ENCODE data around the gene THBS4.

THBS4 gene

DNA sequence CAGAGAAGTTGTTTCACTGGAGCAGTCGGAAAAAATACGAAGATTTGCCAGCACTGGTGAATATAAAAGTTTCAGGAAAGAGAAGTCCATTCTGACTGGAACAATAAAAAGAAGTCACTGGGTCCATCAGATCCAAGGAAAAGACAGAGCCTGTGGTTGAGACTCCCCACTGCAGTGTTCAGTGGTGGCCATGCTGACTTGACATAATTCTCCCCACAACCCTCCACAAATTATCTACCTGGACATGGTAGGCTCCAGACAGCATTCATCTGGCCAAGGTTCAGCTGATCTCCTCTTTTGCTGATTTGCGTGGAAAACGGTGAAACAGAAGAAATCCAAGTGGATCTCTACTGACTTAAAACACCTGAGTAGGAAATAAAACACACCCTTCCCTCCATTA is 8.0 kb downstream of the THBS4 start:
- DNase-seq (ENCODE audit: low read depth in 2 of 2, low spot score in 1 of 2) = no peak

DNA sequence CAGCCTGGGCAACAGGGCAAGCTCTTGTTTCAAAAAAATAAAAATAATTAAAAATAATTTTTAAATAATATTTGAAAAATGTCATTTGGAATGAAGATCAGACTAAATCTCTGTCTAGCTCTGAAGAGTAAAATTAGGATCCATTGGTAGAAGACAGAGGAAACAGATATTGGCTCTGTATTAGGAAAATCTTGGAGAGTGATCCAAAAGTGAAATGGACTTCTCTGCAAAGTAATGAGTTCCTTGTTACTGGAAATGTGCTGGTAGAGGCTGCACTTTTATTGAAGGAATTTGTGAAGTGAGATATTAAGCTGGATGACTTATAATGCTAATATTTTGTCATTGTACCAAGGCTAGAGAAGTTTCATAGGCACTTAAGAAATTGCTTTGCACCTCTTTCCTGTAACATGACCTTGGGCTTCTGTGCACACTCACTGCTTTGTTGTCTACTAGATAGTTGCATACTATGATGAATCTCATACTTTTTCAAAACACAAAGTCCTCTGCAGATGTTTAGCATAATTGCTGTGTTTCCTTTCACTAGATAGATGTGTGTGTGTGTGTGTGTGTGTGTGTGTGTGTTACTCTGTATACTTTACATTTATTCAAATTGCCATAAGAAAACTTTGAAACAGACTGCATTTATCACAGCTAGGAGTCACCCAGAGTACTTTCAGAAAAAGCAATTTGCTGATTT is 13.1 kb downstream of the THBS4 start:
- no peak for DNase-seq (ENCODE audit: low read depth in 2 of 2, low spot score in 1 of 2)

DNA sequence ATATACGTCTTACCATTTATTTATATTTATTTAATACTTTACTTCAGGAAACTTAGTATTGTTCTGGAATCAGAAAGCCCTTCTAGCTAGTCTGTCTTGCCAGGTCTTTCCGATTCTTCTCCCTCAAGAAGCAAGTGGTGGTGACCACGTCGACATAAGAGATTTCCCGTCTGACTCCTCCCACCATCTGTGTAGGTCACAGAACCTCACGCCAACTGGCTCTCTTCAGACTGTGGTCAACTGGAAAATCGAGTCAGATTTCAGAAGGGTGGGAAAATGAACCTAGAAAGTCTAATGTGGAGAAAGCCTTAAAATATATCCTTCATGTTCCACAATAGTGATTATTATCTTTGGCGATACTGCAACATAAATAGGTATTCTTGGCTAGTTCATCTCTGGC is 17.3 kb downstream of the THBS4 start:
- DNase-seq (ENCODE audit: low read depth in 2 of 2, low spot score in 1 of 2) = no peak

DNA sequence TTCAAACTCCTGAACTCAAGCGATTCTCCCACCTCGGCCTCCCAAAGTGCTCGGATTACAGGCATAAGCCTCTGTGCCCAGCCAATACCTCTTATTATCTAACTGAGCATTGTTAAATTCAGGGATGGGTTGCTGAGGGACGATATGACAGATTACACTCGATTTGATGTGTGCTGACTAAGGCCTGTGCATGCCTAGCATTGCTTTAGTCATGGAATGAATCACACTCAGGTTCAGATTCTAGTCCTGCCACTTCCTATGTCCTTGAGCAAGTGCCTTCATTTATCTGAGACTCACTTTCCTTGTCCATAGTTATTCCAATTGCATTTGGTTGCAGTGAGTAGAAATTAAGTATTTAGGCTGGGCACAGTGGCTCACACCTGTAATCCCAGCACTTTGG is 19.5 kb downstream of the THBS4 start:
- no peak for DNase-seq (ENCODE audit: low read depth in 2 of 2, low spot score in 1 of 2)

DNA sequence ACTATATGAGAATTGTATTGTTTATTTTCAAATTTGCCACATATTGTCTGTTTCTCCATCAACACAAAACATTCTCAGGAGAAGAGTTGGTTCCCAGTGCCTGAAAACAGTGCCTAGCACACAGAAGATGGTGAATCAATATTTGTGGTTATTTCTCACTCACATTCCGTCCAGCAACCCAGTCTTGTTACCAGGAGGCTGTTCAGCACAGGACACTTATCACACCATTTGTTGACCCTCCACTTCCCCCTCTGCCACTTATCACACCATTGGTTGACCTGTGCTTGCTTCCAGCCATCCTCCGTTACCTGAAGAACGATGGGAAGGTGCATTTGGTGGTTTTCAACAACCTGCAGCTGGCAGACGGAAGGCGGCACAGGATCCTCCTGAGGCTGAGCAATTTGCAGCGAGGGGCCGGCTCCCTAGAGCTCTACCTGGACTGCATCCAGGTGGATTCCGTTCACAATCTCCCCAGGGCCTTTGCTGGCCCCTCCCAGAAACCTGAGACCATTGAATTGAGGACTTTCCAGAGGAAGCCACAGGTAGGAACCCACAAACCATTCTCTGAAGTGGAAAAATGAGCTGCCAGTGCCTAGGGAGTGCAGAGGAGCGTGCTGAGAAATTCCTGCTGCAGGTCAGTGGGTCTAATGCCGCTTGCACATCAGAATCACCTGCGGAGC is 20.5 kb downstream of the THBS4 start:
- no peak for DNase-seq (ENCODE audit: low read depth in 2 of 2, low spot score in 1 of 2)

DNA sequence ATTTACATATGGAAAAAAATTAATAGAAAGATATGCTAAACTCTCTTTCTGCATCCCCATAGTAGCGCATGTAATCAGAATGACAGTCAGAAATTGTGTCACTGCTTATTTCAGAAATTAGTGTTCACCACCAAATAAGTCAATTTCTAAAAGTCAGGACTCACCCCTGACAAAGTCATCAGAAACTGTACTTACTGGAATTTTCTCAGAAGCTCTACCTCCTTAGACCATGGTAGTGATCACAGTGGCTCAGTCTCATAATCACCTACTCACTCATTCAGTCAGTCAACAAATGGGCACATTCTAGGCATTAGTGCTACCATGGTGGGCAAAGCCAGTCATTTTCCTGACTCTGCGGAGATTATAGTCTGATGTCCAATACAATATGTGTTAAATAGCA is 22.0 kb downstream of the THBS4 start:
- DNase-seq (ENCODE audit: low read depth in 2 of 2, low spot score in 1 of 2) = no peak

DNA sequence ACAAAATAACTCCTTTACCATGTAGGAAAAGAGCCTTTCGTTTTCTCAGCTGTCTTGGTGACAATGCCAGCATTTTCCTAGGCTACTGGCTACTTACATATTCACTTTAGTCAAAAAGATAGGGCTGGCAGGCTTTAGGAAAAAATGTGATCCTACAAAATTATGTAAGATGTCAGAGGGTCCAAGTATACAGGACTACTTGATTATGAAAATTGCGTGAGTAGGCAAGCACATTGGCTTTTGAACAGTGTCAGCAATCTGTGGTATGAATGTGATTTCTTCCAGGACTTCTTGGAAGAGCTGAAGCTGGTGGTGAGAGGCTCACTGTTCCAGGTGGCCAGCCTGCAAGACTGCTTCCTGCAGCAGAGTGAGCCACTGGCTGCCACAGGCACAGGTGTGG is 22.8 kb downstream of the THBS4 start:
- DNase-seq (ENCODE audit: low read depth in 2 of 2, low spot score in 1 of 2) = no peak

DNA sequence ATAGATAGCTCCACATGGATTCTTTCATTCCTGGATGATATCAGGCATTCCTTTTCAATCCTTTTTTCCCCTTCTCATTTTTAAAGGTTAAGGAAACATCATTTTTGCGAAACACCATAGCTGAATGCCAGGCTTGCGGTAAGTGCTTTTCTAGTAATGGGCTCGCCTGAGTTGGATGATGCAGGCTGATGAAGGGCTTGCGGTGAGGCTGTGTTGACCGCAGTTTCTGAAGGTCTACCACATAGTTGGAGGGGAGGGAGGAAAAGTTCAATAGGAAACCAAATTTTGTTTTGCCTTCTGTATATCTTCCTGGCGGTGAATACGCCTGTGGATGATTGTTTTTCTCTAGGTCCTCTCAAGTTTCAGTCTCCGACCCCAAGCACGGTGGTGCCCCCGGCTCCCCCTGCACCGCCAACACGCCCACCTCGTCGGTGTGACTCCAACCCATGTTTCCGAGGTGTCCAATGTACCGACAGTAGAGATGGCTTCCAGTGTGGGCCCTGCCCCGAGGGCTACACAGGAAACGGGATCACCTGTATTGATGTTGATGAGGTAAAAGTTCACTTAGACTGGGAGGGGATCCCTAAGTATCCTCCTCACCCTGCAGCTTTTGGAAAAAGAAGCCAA is 24.3 kb downstream of the THBS4 start:
- DNase-seq (ENCODE audit: low read depth in 2 of 2, low spot score in 1 of 2) = no peak

DNA sequence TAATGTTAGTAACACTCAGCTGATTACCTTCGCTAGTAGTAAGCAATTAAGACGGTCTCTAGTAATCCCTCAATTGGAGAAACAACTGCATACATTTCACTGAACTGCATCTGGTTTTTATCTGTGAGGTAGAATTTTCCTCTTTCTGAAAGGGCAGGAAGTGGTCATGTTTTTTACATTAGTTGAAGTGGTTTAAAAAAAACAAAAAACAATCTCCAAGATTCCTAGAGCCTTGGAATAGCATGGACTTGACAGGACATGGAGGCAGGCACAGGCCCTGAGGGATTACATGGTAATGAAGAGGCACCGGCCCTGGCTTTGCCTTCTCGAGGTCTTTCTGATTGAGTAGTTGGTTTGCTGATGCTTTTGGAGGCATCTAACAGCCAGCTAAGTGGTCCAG is 25.8 kb downstream of the THBS4 start:
- no peak for DNase-seq (ENCODE audit: low read depth in 2 of 2, low spot score in 1 of 2)

DNA sequence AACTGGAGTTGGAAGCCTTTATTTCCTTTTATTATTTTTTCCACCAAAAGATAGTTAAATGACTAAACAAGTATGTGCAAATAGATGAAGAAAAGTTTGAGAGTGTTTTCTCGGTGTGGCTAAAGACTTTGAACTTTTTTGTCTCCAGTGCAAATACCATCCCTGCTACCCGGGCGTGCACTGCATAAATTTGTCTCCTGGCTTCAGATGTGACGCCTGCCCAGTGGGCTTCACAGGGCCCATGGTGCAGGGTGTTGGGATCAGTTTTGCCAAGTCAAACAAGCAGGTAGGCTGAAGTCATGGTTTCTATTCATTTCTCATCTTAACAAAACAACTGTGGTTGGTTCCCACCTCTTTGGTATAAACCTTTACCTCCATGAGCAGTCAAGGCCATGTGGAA is 26.4 kb downstream of the THBS4 start:
- DNase-seq (ENCODE audit: low read depth in 2 of 2, low spot score in 1 of 2) = no peak

DNA sequence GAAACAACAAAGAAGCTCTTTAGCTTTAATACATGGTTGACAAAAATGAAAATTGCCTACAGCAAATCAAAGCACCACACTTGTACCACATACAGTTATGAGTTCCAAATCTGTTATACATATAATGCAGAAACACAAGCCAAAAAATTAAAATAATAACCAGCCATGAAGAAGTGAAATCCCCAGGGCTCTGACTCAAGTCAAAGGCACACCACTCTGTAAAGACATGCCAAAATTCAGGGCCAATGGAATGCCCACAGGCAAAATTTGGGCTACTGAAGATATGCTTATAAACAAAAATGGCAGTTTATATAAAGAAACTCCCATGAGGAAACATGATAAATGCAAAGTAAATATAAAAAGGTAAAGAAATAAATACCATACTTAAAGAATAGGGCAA is 29.0 kb downstream of the THBS4 start:
- DNase-seq (ENCODE audit: low read depth in 2 of 2, low spot score in 1 of 2) = no peak

DNA sequence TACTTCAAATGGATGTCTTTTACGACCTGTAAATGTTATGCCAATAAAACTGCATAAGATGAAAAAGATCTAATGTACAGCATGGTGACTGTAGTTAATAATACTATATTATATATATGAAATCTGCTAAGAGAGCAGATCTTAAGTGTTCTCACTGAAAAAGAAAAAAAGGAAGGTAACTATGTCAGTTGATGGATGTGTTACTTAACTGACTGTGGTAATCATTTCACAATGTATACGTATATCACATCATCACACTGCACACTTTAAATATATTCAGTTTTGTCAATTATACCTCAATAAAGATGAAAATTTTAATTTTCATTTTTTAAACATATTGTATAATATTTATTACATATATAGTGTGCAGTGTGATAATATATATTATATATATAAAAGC is 31.9 kb downstream of the THBS4 start:
- no peak for DNase-seq (ENCODE audit: low read depth in 2 of 2, low spot score in 1 of 2)

DNA sequence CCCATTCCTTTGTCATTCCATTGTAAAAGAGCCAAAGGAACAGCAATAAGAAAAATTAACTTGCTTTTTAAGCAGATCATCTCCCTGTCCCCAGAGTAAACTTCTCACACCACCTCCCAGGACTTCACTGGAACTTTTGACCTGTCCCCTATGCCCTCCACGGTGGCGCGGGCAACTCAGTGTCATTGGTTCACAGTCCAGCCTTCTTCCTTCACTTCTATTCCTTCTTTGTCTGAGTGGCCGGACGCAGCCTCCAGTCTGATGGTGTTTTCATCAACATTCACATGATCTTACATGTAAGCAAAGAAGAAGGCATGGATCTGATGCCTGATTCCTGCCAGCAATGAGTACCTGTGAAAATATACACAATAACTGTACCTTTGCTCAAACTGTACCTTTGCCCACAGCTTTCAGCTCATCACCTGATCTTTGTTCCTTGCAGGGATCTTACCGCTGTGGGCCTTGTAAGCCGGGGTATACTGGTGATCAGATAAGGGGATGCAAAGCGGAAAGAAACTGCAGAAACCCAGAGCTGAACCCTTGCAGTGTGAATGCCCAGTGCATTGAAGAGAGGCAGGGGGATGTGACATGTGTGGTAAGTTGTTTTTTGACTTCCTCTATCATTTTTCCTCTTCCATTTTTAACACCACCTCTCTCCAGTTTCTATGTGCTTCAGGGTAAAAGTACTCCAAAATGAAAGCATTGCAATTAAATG is 32.5 kb downstream of the THBS4 start:
- DNase-seq (ENCODE audit: low read depth in 2 of 2, low spot score in 1 of 2) = no peak

DNA sequence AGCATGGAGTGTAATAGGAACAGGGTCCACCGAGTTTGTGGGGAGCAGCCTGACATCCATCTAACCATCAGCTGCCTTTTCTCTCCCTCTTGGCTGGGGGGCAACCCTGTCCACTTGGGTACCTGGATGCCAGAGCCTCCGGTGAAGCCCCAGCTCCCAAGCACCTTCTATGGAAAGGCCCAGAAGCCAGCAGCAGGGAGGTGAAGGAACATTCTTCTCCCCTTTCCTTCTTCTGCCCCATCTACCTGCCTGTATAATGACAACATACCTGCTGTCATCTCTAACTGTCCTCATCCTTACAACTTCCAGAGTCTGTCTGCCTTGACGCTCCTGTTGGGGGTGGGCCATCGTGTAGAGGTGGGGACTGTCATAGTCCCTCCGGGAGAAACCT is 33.1 kb downstream of the THBS4 start:
- DNase-seq (ENCODE audit: low read depth in 2 of 2, low spot score in 1 of 2) = no peak

DNA sequence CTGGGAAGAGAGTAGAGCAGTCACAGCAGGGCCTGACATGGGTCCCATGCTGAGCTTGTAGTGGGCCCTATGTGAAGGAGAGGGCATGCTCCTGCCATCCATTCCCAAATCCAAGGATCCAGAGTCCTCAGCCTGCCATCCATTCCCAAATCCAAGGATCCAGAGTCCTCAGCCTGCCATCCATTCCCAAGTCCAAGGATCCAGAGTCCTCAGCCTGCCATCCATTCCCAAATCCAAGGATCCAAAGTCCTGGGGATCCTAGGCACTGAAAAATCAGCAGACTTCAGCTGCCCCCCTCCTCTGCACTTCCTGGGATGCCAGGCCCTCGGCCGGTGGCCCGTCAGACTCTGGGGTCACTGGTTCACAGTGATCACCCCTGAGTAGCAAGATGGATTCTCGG is 33.6 kb downstream of the THBS4 start:
- DNase-seq (ENCODE audit: low read depth in 2 of 2, low spot score in 1 of 2) = no peak

DNA sequence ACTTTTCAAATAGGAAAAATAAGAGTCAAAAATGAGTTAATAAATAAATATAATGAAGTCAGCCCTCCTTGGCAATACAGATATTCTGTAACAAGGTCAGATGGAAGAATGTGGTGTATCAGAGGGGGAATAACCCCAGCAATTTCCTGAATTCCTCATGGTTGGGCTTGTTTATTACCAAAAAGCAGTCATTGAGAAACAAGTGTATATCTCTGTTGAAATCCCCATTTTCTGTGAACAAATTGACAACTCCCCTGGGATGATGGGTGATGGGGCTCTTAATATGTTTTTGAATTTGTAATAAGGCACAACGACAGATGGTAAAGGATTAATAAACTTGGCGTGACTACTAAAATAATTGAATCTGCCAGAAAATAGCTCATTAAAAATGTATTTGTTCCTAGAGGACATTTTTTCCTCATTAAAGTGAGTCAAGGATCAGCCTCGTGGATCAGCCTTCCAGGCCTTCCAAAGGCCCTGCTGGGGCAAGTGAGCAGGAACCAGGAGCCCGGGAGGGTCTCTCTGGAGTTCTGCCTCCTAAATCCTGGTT is 34.2 kb downstream of the THBS4 start:
- no peak for DNase-seq (ENCODE audit: low read depth in 2 of 2, low spot score in 1 of 2)

DNA sequence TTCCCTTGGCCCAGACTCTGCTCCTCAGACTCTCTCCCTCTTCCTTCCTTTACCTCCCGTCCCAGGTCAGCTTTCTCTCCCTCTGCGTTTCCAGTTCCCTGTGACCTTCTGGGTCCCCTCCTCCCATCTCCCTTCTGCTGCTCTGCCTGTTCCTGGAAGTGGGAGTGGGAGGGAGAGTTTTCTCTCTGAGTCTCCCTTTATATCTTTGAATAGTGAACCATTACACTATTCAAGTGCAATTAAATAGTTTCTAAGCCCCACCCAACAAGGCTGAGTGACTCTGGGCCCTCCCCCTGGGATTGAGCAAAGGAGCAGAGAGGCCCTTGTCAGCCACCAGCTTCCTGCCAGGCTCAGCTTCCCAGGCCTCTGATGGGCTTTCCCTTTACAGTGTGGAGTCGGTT is 34.8 kb downstream of the THBS4 start:
- no peak for DNase-seq (ENCODE audit: low read depth in 2 of 2, low spot score in 1 of 2)

DNA sequence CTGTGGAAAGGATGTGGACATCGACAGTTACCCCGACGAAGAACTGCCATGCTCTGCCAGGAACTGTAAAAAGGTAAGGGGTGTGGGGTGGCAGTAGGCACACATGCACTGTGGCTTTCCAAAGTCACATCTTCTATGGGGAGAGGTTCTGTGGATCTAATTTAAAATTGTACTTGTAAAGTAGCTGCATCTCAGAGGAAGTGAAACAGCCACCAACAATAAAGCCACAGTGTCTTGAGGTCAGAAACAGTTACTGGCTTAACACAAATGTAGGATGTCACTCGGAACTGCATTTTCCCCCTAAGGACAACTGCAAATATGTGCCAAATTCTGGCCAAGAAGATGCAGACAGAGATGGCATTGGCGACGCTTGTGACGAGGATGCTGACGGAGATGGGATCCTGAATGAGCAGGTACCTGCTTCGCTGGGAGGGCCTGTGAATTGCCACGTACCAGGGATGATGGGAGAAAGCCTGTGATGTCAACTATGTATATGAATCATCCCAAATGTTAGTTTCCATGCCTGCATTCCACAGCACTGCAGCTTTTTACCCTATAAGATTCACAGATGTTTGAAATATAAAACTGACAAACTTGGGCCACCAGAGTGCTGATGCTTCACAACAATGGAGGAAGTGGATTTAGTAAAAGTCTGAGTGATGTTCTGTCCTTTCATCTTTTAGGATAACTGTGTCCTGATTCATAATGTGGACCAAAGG is 35.3 kb downstream of the THBS4 start:
- DNase-seq (ENCODE audit: low read depth in 2 of 2, low spot score in 1 of 2) = no peak

DNA sequence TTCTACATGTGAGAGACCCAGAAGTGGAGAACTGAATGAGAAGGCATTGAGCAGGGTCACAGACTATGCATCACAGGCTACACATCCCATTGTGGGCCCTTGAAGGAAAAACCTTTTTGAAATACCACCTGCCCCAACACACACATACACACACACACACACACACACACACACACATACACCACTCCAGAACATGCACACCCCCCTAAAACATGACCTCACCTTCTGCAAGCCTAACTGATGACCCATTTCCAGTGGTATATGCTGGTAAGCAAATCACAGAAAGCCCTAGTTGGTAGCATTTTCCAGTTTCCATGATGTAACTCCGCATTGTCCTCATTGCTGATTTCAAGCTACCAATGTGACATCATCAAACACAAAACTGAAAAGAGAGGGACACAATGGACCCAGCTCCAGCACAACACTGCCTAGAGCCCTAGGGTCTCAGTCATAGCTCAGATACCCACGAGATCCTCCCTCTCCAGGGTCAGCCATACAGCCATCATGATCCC is 36.4 kb downstream of the THBS4 start:
- DNase-seq (ENCODE audit: low read depth in 2 of 2, low spot score in 1 of 2) = no peak

DNA sequence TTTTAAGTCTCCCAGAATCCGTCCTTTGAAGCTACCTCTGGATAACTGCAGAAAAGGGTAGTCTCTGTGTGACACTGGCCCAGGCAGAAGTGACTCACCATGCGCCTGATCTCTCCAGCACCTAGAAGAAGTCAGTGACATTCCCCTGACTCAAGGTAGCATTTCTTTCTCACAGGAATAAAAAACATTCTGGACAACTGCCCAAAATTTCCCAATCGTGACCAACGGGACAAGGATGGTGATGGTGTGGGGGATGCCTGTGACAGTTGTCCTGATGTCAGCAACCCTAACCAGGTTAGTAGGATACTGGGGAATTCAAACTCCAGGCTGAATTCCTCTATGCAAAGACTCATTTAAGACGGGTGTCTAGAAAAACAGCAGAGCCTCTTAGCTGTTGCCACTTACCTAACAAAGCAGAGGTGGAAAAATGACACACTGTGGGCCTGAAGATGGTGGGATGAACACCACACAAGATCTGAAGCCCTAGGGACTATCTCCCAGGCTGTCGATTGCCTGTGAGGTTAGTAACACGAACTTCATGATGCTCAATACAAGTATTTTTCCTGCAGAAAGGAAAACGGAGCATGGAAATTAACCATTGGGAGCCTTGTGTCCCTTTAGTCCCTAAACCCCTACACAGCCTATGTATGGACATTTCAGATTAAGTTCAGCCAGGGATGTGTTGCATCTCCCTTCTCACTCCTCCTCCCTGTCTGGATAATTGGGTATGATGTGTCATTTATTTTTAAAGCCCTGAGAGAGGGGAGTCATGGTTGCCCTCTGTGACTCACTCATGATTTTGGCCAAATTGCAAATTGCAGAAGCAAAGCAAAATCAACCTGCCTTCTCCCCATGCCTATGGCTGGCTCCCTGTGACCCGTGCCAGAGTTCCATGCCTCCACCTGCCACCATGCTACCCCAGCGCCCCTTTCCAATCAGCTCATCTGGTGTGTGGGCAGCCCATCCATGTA is 37.2 kb downstream of the THBS4 start:
- DNase-seq (ENCODE audit: low read depth in 2 of 2, low spot score in 1 of 2) = no peak

All from stimulated activated CD8-positive, alpha-beta memory T cell treated with anti-CD3 and anti-CD28 coated beads, Interleukin-4, amount 100 ng/mL, for 4 hours (primary cell).